Activated T-cell treated with anti-CD3 and anti-CD28 coated beads, Interleukin-2, amount 50 U/mL, for 1 hour (primary cell): ENCODE measurements around the gene MTHFD1.
A peak's percentile ranks its signal among the peaks of the same experiment; 100 is the strongest.
"Not testable (repeated sequence)": the region's sequence is repeated elsewhere in the genome, so short reads cannot be mapped to it uniquely, and the experiment has no call there.

Experiments used
- DNase-seq: peaks from one replicate; pipeline ENCODE4 v3.0.0-alpha.2; 2020

MTHFD1 gene

DNA sequence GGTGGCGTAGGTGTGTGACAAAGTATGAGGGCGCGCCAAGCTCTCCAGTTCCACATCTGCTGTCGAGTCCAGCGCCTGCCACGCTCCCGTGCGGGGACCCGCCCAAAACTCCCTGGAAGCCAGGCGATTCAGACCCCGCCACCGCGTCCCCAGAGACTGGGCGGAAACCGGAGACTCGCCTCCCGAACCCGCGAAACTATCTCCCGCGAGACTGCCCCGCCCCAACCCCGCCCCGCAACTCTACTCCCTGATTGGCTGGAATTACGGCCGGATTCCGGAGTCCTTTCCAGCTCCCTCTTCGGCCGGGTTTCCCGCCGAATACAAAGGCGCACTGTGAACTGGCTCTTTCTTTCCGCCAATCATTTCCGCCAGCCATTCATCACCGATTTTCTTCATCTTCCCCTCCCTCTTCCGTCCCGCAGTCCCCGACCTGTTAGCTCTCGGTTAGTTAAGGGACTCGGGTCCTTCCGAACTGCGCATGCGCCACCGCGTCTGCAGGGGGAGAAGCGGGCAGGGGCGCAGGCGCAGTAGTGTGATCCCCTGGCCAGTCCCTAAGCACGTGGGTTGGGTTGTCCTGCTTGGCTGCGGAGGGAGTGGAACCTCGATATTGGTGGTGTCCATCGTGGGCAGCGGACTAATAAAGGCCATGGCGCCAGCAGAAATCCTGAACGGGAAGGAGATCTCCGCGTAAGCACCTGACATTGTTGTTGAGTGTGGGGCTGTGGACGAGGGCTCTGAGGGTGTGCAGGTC lies at the start of gene MTHFD1:
Gene MTHFD1 (plus strand): TSS at position 572 of the 751 bp plus-strand sequence. CDS start 75 bp downstream, at position 647.
- DNase-seq: peak; percentile 92

DNA sequence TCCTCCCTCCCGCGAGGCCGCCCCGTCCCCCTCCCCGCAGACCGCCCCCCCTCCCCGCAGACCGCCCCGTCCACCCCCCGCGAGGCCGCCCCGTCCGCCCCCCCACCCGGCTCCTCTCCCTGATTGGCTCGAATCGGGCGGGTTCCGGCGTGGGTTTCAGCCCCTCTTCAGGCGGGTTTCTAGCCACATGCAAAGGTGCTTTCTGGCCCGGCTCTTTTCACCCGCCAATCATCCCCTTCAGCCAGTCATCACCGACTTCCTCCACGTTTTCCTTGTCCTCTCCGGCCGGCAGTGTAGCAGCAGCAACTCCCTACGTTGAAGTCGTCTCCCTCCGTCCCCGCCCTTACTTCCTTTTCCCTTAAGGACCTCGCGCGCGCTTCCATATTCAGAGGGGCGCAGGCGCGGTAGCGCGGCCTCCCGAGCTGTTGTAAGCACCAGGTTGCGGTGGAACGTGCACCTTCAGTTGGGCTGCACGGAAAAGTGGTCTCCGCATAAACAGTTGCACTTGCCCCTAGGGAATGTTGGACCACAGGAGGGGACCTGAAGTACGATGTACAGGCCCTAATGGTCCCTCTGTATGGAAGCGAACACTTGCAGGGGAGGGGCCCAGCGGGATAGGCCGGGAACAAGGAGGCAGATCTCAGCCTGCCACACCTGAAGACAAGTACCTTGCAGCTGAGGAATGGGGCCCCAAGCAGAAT lies 49.4 kb upstream of the MTHFD1 start:
- DNase-seq: peak; percentile 81

DNA sequence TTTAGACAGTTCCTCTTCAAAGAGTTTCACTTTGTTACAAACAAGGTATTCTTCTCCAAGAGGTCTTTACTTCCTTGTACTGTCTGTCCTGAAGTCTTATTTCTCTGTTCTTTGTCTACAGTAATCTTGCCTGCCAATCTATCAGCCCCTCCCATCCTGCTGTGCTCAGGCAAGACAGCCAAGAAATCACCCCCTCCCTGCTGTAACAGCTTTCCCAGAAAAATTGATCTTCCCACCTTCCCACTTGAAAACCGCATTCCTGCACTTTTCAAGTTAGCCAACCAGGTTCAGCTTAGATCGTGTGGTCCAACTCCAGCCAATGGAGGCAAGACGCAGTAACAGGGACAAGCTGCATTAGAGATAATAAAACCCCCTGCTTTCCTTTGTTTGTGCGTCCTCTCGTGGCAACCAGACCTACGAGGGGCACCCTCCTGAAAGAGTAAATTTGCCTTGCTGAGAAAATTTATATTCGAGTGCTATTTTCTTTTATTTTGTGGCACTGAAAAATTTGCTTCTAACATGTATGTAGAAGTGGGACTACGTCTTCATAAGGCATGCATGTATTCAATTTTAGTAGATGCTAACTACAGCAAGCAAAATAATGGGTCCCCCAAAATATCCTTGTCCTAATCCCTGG lies 47.5 kb upstream of the MTHFD1 start:
- no peak for DNase-seq

DNA sequence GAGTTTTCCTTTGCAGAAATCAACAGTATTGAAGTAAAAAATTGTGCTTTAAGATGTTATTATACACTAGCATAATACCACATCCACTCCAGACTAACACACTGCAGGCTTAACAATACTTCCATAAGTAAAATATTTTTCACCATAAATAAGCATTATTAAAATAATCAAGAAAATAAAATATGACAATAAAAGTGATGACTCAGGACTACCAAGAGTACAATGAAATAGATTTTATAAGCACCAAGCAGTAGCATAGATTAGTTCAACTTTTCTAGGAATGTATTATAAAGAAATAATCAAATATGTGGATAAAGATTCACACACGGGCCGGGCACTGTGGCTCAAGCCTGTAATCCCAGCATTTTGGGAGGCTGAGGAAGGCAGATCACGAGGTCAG lies 40.4 kb upstream of the MTHFD1 start:
- no peak for DNase-seq

DNA sequence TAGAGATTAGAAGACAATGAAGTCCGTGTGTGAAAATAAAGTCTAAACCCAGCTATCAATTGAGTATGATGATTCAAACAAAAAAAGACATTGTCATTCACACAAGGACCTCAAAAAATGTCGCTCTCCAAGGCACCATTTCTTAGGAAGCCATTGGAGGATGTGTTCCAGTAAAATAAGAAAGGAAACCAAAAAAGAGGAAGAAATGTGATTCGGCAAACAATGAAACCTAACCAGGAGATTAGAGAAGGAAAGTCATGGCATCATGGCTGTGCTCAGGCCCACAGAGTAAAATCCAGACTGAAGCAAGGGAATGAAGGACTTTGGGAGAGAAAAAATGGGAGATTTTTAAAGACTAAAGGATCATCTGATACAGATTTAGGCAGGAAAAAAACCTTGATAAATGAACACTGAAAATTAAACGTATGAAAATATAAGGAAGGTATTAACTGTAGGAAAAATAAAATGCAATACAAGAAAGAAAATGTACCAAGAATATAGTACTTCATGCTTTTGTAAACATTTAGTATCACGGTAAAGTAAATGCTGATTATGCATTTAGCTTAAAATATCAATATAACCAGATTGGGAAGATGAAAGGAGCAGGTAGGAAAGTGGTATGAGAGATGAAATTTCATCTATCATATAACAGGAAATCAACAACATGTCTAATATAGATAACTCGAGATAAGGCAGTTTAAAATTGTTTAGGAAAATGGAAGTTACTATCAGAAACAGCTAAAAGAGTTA lies 38.2 kb upstream of the MTHFD1 start:
- no peak for DNase-seq

DNA sequence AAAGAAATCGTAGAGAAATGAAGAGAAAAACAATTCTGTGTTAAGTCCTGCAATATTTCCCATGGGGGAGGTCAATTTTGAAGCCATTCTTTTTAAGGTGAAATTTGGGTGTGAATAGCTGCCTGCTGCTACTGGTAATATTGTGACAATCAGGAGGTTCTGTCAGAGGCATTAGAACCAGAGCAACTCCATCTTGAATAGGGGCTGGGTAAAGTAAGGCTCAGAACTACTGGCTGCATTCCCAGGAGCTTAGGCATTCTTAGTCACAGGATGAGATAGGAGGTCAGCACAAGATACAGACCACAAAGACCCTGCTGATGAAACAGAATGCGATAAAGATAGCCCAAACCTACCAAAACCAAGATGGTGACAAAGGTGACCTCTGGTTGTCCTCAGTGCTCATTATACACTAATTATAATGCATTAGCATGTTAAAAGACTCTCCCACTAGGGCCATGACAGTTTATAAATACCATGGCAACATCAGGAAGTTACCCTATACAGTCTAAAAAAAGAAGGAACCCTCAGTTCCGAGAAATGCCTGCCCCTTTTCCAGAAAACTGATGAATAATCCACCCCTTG lies 24.8 kb upstream of the MTHFD1 start:
- no peak for DNase-seq

DNA sequence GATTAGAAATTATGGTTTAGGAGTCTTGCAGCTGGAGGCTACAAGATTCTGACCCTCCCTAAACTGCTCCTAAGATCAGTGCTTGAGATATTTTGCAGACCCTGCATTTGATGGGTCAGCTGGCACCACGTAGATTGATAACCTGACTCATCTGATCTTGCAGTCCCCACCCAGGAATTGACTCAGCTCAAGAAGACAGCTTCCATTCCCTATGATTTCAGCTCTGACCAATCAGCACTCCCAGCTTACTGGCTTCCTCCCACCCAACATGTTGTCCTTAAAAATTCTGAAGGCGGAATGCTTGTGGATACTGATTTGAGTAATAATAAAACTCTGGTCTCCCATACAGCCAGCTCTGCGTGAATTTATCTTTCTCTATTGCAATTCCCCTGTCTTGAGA lies 23.2 kb upstream of the MTHFD1 start:
- no peak for DNase-seq

DNA sequence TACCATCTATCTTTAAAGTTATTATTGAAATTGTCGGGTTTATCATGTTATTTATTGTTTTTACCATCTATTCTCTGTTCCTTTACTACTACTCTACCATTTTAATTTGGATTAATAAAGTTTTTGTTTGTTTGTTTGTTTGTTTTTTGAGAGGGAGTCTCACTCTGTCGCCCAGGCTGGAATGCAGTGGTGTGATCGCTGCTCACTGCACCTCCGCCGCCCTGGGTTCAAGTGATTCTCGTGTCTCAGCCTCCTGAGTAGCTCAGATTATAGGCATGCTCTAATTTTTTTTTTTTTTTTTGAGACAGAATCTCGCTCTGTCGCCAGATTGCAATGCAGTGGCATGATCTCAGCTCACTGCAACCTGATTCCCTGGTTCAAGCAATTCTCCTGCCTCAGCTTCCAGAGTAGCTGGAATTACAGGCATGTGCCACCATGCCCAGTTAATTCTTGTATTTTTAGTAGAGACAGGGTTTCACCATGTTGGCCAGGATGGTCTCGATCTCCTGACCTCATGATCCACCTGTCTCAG lies 22.7 kb upstream of the MTHFD1 start:
- DNase-seq: not testable (repeated sequence)

DNA sequence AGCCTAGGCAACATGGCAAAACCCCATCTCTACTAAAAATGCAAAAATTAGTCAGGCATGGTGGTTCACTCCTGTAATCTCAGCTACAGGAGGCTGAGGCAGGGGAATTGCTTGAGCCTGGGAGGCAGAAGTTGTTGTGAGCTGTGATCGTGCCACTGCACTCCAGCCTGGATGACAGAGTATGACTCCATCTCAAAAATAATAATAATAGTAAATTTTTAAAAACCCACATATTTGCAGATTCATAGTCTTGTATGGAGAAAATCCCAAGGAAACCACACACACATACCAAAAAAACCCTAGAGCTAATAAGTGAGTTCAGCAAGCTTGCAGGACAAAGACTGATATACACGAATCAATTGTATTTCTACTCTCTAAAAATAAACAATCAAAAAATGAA lies 19.0 kb upstream of the MTHFD1 start:
- no peak for DNase-seq

DNA sequence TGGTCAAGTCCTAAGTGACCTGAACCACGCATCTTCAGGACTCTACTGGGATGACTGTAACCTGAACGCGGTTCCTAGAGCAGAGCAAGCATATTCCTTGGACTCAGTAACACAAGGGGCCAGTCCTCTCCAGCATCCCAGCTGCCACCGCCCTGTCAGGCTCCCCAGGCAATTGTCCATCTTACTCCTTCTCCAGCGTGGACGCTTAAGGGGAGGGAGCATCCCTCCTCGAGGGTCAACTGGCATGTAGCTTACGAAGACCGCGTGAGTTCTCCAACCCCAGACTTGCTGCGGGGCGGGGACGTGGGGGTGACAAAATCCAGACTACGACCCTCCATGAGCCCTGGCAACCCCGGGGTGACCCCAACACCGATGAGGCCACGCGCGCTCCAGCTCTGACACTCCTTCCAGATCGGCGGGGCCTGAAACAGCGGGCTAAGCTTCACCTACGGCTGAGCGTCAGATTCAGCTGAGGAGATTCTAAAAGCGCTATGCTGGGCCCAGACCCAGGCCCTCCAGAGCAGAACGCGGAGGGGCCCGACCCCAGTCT lies 846 bp upstream of the MTHFD1 start:
- no peak for DNase-seq

DNA sequence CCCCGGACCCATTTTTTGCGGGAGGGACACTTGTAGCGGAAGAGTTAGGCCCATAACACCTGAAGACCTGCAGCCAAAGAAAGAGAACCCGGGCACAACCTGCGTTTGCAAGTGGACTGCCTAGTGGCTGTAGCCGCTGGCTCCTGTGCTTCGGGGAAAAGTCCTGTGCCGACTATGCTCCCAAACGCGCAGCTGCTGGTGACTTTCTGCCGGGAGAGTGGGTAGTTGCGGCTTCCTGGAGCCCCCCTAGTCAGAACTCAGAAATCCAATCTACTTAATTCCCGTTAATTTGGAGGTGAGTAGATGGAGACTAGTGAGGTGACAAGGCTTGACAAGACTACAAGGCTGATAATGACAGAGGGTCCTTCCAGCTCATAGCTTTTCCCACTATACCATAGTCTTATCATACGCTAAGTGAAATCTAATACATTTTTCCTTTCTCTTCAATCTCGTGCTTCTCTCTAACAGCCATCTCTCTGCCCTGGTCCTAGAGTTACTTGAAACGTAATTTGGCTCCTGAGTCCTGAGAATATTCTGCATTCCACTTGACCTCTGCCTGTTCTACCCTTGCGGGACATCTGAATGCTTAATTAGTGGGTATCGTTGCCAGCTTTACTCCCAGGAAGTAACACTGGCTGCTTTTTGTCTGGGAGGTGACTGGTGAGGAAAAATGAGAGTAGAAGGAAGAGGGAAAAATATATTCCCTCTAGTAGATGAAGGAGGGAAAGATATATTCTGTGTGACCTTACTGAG lies 556 bp downstream of the MTHFD1 start:
- no peak for DNase-seq

DNA sequence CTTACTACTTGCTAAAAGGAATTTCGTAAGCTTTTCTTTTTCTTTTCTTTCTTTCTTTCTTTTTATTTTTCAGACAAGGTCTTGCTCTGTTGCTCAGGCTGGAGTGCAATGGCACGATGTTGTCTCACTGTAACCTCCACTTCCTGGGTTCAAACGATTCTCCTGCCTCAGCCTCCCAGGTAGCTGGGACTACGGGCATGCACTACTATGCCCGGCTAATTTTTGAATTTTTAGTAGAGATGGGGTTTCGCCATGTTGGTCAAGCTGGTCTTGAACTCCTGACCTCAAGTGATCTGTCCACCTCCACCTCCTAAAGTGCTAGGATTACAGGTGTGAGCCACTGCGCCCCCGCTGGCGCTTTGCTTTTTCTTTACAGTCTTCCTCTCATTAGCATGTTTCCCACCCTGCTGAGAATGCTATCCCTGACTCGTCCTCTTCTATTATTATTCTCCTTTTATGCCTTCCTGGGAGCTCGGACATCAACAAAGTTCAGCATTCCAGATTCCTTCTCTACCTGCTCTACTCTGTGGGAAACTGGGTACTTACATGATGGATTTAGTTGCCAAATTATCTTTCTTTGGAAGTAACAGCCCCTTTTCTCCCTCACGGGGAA lies 3.1 kb downstream of the MTHFD1 start:
- no peak for DNase-seq

DNA sequence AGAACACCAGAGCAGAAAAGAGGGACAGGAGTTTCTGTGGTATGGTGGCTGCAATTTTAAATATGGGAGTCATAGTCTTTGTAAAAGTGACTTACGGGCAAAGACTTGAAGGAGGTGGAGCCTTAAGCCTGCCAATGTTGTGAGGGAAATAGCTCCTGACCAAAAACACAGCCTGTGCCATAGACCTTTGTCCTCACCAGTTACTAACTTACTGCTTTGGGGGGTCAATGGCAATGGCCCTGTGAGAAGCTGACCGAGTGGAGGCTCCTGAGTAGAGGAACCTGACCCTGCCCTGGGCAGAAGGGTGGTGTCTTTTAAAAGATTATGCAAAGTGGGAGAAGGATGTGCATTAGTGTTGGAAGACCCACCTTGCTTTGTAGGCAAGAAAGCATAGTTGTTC lies 3.8 kb downstream of the MTHFD1 start:
- DNase-seq: no peak

DNA sequence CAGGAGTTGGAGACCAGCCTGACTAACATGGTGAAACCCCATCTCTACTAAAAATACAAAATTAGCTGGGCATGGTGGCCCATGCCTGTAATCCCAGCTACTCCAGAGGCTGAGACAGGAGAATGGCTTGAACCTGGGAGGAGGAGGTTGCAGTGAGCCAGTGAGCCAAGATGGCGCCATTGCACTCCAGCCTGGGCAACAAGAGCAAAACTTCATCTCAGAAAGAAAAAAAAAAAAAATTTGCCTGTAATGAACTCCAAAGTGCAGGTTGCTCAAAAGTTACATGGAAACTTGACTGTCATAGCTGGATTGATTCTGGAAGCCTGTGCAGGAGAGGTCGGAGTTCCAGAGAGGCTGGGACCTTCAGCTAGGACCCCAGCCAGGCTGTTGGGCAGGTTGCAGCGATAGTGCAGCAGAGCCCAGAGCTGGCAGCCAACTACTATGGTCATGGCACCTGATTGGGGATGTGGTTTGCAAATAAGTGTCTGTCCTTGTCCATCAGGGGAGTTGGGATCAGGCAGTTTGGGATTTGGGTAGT lies 5.1 kb downstream of the MTHFD1 start:
- DNase-seq: not testable (repeated sequence)

DNA sequence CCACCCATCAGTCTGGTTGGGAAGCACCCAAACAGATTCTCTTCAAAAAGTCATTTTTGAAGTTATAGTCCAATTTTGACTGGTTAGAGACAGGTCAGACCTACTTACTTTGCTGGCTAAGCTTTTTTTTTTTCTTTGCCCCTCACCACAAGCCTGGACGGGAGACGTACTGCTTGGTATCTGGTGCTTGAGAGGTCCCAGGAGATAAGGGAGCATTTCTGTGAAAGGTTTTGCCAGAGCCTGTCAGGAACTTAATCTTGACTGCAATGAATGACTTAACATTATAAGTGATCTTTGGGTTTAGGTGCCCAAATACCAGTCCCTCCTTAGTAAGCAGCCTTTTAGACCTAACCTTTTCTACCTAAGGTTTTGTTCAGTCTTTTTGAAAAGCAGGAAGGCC lies 6.3 kb downstream of the MTHFD1 start:
- DNase-seq: no peak

DNA sequence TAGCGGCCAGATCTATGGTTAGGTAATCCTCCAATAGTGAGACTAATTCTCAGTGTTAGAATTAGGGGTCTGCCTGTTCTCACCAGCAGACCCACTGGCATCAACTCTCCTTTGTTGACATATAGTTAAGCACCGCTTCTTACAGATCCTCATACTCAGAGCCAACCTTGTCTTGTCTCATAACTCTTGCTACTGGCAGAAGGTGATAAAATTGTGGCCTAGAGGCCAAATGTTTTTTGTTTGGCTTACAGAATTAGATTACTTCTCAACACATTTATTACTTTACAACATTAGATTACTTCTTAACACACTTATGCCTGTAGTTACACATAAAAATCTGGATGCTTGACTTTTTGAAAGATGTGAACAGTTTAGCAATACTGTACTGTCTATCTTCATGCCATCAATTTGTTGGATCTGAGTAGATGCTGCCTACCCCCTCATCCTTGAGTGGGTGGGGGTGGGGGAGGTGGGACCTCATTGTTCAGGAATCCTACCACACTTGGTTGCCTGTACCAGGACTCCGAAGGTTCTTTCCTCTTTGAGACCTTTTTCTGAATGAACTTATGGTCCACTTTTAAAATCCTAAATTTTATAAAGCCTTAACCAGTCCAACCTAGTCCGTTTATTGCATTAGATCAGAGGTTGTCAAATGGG lies 7.0 kb downstream of the MTHFD1 start:
- DNase-seq: no peak

DNA sequence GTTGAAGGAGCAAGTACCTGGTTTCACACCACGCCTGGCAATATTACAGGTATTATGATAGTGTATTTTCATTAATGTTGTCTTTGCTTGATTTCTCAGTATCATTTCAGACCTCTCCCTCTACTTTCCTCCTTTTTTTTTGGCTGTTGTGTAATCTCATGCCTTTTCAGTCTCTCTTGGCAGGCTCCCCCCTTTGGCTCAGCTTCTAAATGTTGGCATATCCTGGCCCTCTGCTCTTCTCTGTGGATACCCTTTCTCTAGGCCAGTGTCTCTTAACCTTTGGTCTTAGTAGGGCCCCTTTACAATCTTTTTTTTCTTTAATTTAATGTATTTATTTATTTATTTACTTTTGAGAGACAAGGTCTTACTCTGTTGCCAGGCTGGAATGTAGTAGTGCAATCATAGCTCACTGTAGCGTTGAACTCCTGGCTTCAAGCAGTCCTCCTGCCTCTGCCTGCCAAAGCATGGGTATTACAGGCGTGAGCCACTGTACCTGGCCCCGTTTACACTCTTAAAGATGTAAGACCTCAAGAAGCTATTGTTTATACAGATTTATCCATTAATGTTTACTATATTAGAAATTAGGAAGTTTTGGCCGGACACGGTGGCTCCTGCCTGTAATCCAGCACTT lies 12.8 kb downstream of the MTHFD1 start:
- no peak for DNase-seq

DNA sequence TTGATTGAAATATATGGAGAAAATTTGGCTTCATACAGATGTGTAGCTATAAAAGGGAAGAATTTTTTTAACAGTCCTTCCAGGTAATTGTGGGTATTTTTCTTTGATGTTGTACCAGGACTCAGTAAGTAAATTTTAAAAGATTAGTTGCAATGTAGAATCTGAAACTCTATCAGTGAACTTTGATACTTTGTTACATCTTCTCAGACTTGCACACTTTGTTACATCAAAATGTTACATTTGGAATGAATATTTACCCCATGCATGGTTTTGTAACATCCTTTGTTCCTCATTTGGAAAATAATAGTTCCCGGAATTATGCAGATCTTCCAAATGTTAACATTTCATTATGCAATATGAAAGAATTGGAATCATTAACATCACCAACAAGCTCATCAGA lies 13.8 kb downstream of the MTHFD1 start:
- DNase-seq: no peak

DNA sequence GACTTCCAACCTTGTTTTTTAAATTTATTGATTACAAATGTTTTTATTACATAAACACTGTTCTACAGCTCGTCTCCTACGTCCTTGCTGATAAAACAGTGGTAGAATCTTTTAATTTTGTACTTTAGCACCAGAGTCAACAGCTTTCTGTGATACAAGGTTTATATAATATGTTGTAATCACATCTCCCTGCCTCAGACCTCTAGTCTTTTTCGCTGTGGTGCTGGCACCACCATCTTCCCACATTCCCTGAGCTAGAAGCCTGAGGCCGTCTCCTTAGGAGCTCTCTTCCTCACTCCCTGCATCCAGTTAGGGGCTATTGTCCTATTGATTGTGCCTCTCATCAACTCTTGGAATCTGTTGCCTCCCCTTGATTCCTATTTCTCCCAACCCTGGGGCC lies 17.1 kb downstream of the MTHFD1 start:
- DNase-seq: no peak

DNA sequence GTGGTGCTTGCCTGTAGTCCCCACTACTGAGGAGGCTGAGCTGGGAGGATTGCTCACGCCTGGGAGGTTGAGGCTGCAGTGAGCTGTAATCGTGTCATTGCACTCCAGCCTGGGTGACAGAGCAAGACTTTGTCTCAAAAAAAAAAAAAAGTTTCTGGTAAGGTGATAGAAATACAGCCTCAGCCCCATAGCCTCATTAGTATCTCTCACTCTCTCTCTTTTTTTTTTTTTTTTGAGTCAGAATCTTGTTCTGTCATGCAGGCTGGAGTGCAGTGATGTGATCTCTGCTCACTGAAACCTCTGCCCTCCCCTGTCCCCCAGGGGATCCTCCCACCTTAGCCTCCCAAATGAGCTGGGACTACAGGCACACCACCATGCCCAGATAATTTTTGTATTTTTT lies 19.2 kb downstream of the MTHFD1 start:
- DNase-seq: no peak
